Measurements from ENCODE around the gene SYPL1.

GRCh38 chr7:106101726-106102125 lies 10.4 kb downstream of the SYPL1 start:
- no peak for TF ChIP-seq POLR2AphosphoS5 (IDR thresholded peaks at IDR 0.05)
- TF ChIP-seq, protein P1, sequence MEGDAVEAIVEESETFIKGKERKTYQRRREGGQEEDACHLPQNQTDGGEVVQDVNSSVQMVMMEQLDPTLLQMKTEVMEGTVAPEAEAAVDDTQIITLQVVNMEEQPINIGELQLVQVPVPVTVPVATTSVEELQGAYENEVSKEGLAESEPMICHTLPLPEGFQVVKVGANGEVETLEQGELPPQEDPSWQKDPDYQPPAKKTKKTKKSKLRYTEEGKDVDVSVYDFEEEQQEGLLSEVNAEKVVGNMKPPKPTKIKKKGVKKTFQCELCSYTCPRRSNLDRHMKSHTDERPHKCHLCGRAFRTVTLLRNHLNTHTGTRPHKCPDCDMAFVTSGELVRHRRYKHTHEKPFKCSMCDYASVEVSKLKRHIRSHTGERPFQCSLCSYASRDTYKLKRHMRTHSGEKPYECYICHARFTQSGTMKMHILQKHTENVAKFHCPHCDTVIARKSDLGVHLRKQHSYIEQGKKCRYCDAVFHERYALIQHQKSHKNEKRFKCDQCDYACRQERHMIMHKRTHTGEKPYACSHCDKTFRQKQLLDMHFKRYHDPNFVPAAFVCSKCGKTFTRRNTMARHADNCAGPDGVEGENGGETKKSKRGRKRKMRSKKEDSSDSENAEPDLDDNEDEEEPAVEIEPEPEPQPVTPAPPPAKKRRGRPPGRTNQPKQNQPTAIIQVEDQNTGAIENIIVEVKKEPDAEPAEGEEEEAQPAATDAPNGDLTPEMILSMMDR (IDR thresholded peaks at IDR 0.05), result no peak

Data from esophagus muscularis mucosa (tissue), 3 donors.